ENCODE measurements around the gene FCAMR.

Gene FCAMR

GRCh38 chr1:206955476-206956451, 14.5 kb downstream of the FCAMR start:
- DNase-seq, result no peak

GRCh38 chr1:206954459-206955342, 15.6 kb downstream of the FCAMR start:
- no peak for DNase-seq

- DNase-seq, result no peak
Measured at GRCh38 chr1:206953626-206954025, 16.6 kb downstream of the FCAMR start.

GRCh38 chr1:206953126-206953525, 17.1 kb downstream of the FCAMR start:
- no peak for DNase-seq

GRCh38 chr1:206952171-206952570, 18.1 kb downstream of the FCAMR start:
- no peak for DNase-seq

- DNase-seq, result no peak
Measured at GRCh38 chr1:206951318-206952100, 18.8 kb downstream of the FCAMR start.

- no peak for DNase-seq
Measured at GRCh38 chr1:206949641-206950040, 20.6 kb downstream of the FCAMR start.

- no peak for DNase-seq
Measured at GRCh38 chr1:206949208-206949607, 21.1 kb downstream of the FCAMR start.

- DNase-seq, result no peak
Measured at GRCh38 chr1:206947255-206947654, 23.0 kb downstream of the FCAMR start.

- no peak for DNase-seq
Measured at GRCh38 chr1:206946261-206946660, 24.0 kb downstream of the FCAMR start, which contains the start of gene PIGR. Gene PIGR, minus strand, starts transcription at chr1:206946466. Its CDS starts 5,935 bp downstream, at chr1:206940531.

- DNase-seq, result no peak
Measured at GRCh38 chr1:206945779-206946178, 24.5 kb downstream of the FCAMR start.

GRCh38 chr1:206944703-206945102, 25.6 kb downstream of the FCAMR start:
- DNase-seq, result no peak

- no peak for DNase-seq
Measured at GRCh38 chr1:206941766-206942418, 28.4 kb downstream of the FCAMR start.

GRCh38 chr1:206940588-206940936, 29.7 kb downstream of the FCAMR start:
- no peak for DNase-seq

- DNase-seq, result no peak
Measured at GRCh38 chr1:206939841-206940587, 30.2 kb downstream of the FCAMR start.

GRCh38 chr1:206939131-206939530, 31.1 kb downstream of the FCAMR start:
- DNase-seq, result no peak

GRCh38 chr1:206937425-206937824, 32.8 kb downstream of the FCAMR start:
- DNase-seq, result no peak

GRCh38 chr1:206935491-206936067, 34.7 kb downstream of the FCAMR start:
- peak; percentile 93 for DNase-seq

GRCh38 chr1:206933333-206933945, 36.8 kb downstream of the FCAMR start:
- peak; percentile 67 for DNase-seq

GRCh38 chr1:206932177-206932576, 38.1 kb downstream of the FCAMR start:
- no peak for DNase-seq

- DNase-seq, result no peak
Measured at GRCh38 chr1:206931709-206932108, 38.6 kb downstream of the FCAMR start.

Measured in islet precursor cell (in vitro differentiated cells).